Prostate gland (tissue), 2 donors: ENCODE results near the gene CRYBB2.

ENCODE experiments used
- POLR2A ChIP-seq: fragments of 450-650 bp; IDR thresholded peaks from one replicate; pipeline ENCODE4 v1.6.1; 2016; ENCODE audit warnings: antibody characterized with exemption, mild to moderate bottlenecking
- TF ChIP-seq, protein P1 (sequence below), 4 experiments: fragments of 200-600 bp in 2 of 4; fragments of 450-650 bp in 2 of 4; sonication (generic) in 2 of 4; IDR thresholded peaks; 1 replicate in 3 of 4; 2 replicates in 1 of 4; pipeline ENCODE4 v1.5.1; 2016 to 2019; ENCODE audit warnings: antibody characterized with exemption in 4 of 4, mild to moderate bottlenecking in 2 of 4, moderate library complexity in 2 of 4

DNA sequence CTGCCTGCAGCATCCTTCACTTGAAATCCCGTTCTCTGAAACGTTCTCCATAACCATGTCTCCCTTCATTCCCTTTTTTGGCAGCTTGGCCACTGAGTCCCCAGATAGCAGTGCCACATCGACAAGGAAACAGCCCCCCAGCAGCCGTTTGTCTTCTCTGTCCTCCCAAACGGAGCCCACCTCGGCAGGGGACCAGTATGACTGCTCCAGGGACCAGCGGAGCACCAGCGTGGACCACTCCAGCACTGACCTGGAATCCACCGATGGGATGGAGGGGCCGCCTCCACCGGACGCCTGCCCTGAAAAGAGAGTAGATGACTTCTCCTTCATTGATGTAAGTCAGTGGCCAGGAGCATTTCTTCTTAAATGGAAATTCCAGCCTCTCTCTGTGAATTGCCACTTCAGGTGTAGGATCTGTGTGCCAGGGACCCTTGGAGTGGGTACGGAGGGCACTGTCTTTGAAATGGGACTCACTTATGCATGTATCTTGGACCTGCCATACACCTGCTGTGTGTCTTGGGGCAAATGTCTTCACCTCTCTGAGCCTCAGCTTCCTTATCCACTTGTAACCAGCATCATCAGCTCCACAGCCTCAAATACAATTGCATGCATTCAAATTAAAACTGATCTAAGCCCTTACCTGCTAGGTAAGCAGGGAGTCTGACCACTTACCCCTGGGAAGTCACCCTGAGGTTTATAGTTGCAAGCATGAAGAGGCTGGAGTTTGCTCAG is 45.1 kb upstream of the CRYBB2 start:
- TF ChIP-seq, protein P1, sequence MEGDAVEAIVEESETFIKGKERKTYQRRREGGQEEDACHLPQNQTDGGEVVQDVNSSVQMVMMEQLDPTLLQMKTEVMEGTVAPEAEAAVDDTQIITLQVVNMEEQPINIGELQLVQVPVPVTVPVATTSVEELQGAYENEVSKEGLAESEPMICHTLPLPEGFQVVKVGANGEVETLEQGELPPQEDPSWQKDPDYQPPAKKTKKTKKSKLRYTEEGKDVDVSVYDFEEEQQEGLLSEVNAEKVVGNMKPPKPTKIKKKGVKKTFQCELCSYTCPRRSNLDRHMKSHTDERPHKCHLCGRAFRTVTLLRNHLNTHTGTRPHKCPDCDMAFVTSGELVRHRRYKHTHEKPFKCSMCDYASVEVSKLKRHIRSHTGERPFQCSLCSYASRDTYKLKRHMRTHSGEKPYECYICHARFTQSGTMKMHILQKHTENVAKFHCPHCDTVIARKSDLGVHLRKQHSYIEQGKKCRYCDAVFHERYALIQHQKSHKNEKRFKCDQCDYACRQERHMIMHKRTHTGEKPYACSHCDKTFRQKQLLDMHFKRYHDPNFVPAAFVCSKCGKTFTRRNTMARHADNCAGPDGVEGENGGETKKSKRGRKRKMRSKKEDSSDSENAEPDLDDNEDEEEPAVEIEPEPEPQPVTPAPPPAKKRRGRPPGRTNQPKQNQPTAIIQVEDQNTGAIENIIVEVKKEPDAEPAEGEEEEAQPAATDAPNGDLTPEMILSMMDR (IDR thresholded peaks at IDR 0.05), result no peak
- TF ChIP-seq POLR2A, result no peak
